Natural killer cell (primary cell): Measurements from ENCODE around the gene CD180. TPM values are rescaled to one million over a fixed set of nuclear protein-coding genes. Genes with fewer than 3 reads are reported as not detected.

ENCODE experiments used
- ATAC-seq, 3 donors: fragments of 150-1000 bp in 2 of 3; fragments of 200-7000 bp in 1 of 3; cut with Tn5 transposase; 1 replicate in 1 of 3; 2 replicates in 2 of 3; pipeline ENCODE4 v1.10.0; 2021; ENCODE audit warnings: mild to moderate bottlenecking in 2 of 3, moderate library complexity in 2 of 3
- DNase-seq, 2 donors: peaks; one replicate each; pipeline versions ENCODE4 v3.0.0 to v3.0.0-alpha.2; 2013 to 2021; ENCODE audit warnings: mixed read lengths in 1 of 2
- H3K27ac ChIP-seq: one replicate; pipeline ENCODE4 v1.5.1; 2013; ENCODE audit warnings: mild to moderate bottlenecking, low read length
- H3K27me3 ChIP-seq: one replicate; pipeline ENCODE4 v1.6.1; 2013; ENCODE audit warnings: low read length; ENCODE audit not compliant: control insufficient read depth, insufficient read depth
- H3K36me3 ChIP-seq: one replicate; pipeline ENCODE4 v1.6.1; 2013; ENCODE audit warnings: low read length; ENCODE audit not compliant: control insufficient read depth, insufficient read depth
- H3K4me1 ChIP-seq: one replicate; pipeline ENCODE4 v1.6.1; 2013; ENCODE audit warnings: low read length; ENCODE audit not compliant: control insufficient read depth, insufficient read depth
- H3K4me3 ChIP-seq: one replicate; pipeline ENCODE4 v1.5.1; 2013; ENCODE audit warnings: low read length
- H3K9me3 ChIP-seq: one replicate; pipeline ENCODE4 v1.6.1; 2013; ENCODE audit warnings: low read length; ENCODE audit not compliant: control insufficient read depth, insufficient read depth
- H3K27ac Mint-ChIP-seq, 2 donors: one replicate each; pipeline ENCODE4 v1.8.0; 2022; ENCODE audit warnings: mild to moderate bottlenecking in 2 of 2, mixed read lengths in 2 of 2, moderate library complexity in 1 of 2
- H3K27me3 Mint-ChIP-seq, 2 donors: one replicate each; pipeline ENCODE4 v1.8.0; 2022; ENCODE audit warnings: low read depth in 2 of 2, mixed read lengths in 2 of 2
- H3K36me3 Mint-ChIP-seq: one replicate; pipeline ENCODE4 v1.8.0; 2022; ENCODE audit warnings: mixed read lengths
- H3K4me1 Mint-ChIP-seq, 2 donors: one replicate each; pipeline ENCODE4 v1.8.0; 2022; ENCODE audit warnings: mixed read lengths in 2 of 2
- H3K4me3 Mint-ChIP-seq: one replicate; pipeline ENCODE4 v1.8.0; 2022; ENCODE audit warnings: mild to moderate bottlenecking, moderate library complexity, mixed read lengths
- H3K9me3 Mint-ChIP-seq, 2 donors: one replicate each; pipeline ENCODE4 v1.8.0; 2022; ENCODE audit warnings: mixed read lengths in 2 of 2
- CTCF ChIP-seq: fragments of 200-600 bp; IDR thresholded peaks from one replicate; pipeline ENCODE4 v1.8.0; 2022; ENCODE audit warnings: antibody characterized with exemption
- WGBS: methylation state at CpG from one replicate; pipeline ENCODE4 v1.1.7; 2013; ENCODE audit warnings: missing lambda C conversion rate; ENCODE audit not compliant: insufficient coverage; 5-methylcytosine and 5-hydroxymethylcytosine counted together
- intact Hi-C: fragments of 100-400 bp; cut with micrococcal nuclease; formaldehyde crosslinking; loops from one replicate; pipeline ENCODE4 v1.14.2; 2022
- total RNA-seq, 4 donors: library from RNA; stranded (reverse); fragments of 120-200 nt in 1 of 4; gene quantifications; one replicate each; pipeline versions ENCODE4 v1.2.3 to v1.2.4, GENCODE V29; 2013 to 2022

Gene CD180
- total RNA-seq, 3 donors from 2014 or later (not counting 1 experiment from before 2014, with no cell fraction given) = 0.34 to 1.2 (median 1.1) TPM

DNA sequence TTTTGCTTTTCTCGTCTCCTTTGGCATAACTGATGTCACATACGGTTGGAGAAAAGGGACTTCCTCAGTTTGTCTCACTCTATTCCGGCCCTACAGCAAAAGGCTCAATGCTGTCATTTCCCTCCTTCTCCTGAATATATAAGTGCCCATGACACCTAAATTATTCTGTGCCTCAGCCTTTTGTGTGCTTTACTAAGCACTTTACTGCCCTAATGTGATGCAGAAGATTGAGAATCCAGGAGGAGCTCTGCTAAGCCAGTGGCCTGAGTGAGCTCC, 7.6 kb downstream of the CD180 start:
- Histone ChIP-seq H3K36me3 (no peaks in the 10 kb centered on the region), H3K4me1 (peaks cover 19% of the 10 kb centered on the region), H3K9me3 (no peaks in the 10 kb centered on the region), H3K27me3 (no peaks in the 10 kb centered on the region), H3K4me3 (no peak overlapping the region), H3K27ac (no peak overlapping the region)
- no peak for TF ChIP-seq CTCF
- Mint-ChIP-seq H3K27me3 (no peaks in the 10 kb centered on the region), H3K4me1 (peaks cover 24 to 28% of the 10 kb centered on the region in 2 donors), H3K9me3 (no peaks in the 10 kb centered on the region), H3K36me3 (no peaks in the 10 kb centered on the region), H3K4me3 (no peak overlapping the region), H3K27ac (no peak overlapping the region)
- DNase-seq (no peak), ATAC-seq (no peak)
- intact Hi-C loops = no loop called here
- 69% methylated on average over 3 of the region's 3 CpGs for WGBS

- Mint-ChIP-seq H3K27ac (no peak overlapping the region), H3K27me3 (no peaks in the 10 kb centered on the region), H3K4me3 (no peak overlapping the region), H3K4me1 (peaks cover 24 to 28% of the 10 kb centered on the region in 2 donors), H3K36me3 (no peaks in the 10 kb centered on the region), H3K9me3 (no peaks in the 10 kb centered on the region)
- H3K27me3 ChIP-seq = no peaks in the 10 kb centered on the region
- ATAC-seq (no peak), DNase-seq (peak in 1 of 2 donors; percentile 21)
- intact Hi-C loops = no loop called here
- peak overlapping the region; percentile 16 for H3K27ac ChIP-seq
- peaks cover 19% of the 10 kb centered on the region for H3K4me1 ChIP-seq
- 57% methylated on average over 7 of the region's 7 CpGs for WGBS
- H3K4me3 ChIP-seq = no peak overlapping the region
- TF ChIP-seq CTCF = no peak
- no peaks in the 10 kb centered on the region for H3K9me3 ChIP-seq
- H3K36me3 ChIP-seq = no peaks in the 10 kb centered on the region
Observed at GRCh38 chr5:67188274-67189078, 8.1 kb downstream of the CD180 start.

GRCh38 chr5:67187006-67187715, 9.4 kb downstream of the CD180 start:
- Histone ChIP-seq H3K27ac (no peak overlapping the region), H3K4me3 (no peak overlapping the region), H3K27me3 (no peaks in the 10 kb centered on the region), H3K36me3 (no peaks in the 10 kb centered on the region), H3K4me1 (peaks cover 20% of the 10 kb centered on the region), H3K9me3 (no peaks in the 10 kb centered on the region)
- intact Hi-C loops = no loop called here
- no peaks in the 10 kb centered on the region for H3K36me3 Mint-ChIP-seq
- H3K27me3 Mint-ChIP-seq = no peaks in the 10 kb centered on the region
- no peak for TF ChIP-seq CTCF
- peak in 1 of 2 donors; percentile 40 for DNase-seq
- H3K9me3 Mint-ChIP-seq = no peaks in the 10 kb centered on the region
- ATAC-seq = peak in 2 of 3 donors; percentile 57 to 82
- peak overlapping the region; percentile 1 to 56 for H3K27ac Mint-ChIP-seq
- peaks cover 32 to 38% of the 10 kb centered on the region in 2 donors for H3K4me1 Mint-ChIP-seq
- H3K4me3 Mint-ChIP-seq = no peak overlapping the region
- WGBS = no CpG with 5 or more reads among the region's 1 CpG
